Smooth muscle cell (in vitro differentiated cells): ENCODE data around the gene MED16. TPM values are rescaled to one million over a fixed set of nuclear protein-coding genes. Genes with fewer than 3 reads are reported as not detected.

Source experiments
- DNase-seq: peaks from one replicate; lab custom pipeline; 2025; ENCODE audit not compliant: unreplicated experiment; lab: John Stamatoyannopoulos, UW
- H2AFZ ChIP-seq: fragments of 200-600 bp; sonication (generic); 2 replicates; pipeline ENCODE4 v1.6.0; 2016; ENCODE audit warnings: antibody characterized with exemption, low read depth, mild to moderate bottlenecking
- H3F3A ChIP-seq: fragments of 200-600 bp; sonication (generic); 2 replicates; pipeline ENCODE4 v1.6.0; 2017; ENCODE audit warnings: antibody characterized with exemption, low read depth
- H3K27ac ChIP-seq: fragments of 200-600 bp; sonication (generic); 2 replicates; pipeline ENCODE4 v1.5.1; 2016; ENCODE audit warnings: low read depth, mild to moderate bottlenecking
- H3K27me3 ChIP-seq: fragments of 200-600 bp; sonication (generic); 2 replicates; pipeline ENCODE4 v1.6.1; 2016; ENCODE audit warnings: low read depth, mild to moderate bottlenecking
- H3K36me3 ChIP-seq: fragments of 200-600 bp; sonication (generic); 2 replicates; pipeline ENCODE4 v1.5.1; 2016; ENCODE audit warnings: low read depth
- H3K4me1 ChIP-seq: fragments of 200-600 bp; sonication (generic); 2 replicates; pipeline ENCODE4 v1.5.1; 2016; ENCODE audit warnings: low read depth
- H3K4me2 ChIP-seq: fragments of 200-600 bp; sonication (generic); 2 replicates; pipeline ENCODE4 v1.6.0; 2016; ENCODE audit warnings: mild to moderate bottlenecking
- H3K4me3 ChIP-seq: fragments of 200-600 bp; sonication (generic); 2 replicates; pipeline ENCODE4 v1.5.1; 2016; ENCODE audit warnings: mild to moderate bottlenecking
- H3K79me2 ChIP-seq: fragments of 200-600 bp; sonication (generic); 2 replicates; pipeline ENCODE4 v1.6.0; 2016; ENCODE audit warnings: low read depth, mild to moderate bottlenecking
- H3K9ac ChIP-seq: fragments of 200-600 bp; sonication (generic); 2 replicates; pipeline ENCODE4 v1.6.0; 2016; ENCODE audit warnings: low read depth
- H3K9me3 ChIP-seq: fragments of 200-600 bp; sonication (generic); replicated peaks from 2 replicates; pipeline ENCODE4 v1.5.1; 2016; ENCODE audit warnings: low read depth
- H4K20me1 ChIP-seq: fragments of 200-600 bp; sonication (generic); 2 replicates; pipeline ENCODE4 v1.6.0; 2016; ENCODE audit warnings: low read depth
- CTCF ChIP-seq: fragments of 200-600 bp; sonication (generic); IDR thresholded peaks from 2 replicates; pipeline ENCODE4 v1.5.1; 2017; ENCODE audit warnings: borderline replicate concordance, mild to moderate bottlenecking, antibody characterized with exemption; ENCODE audit not compliant: insufficient read depth, poor library complexity, severe bottlenecking
- WGBS: methylation state at CpG from one replicate; pipeline ENCODE4 v1.1.7; 2016; ENCODE audit warnings: low lambda C conversion rate; 5-methylcytosine and 5-hydroxymethylcytosine counted together
- polyA plus RNA-seq: library from polyadenylated mRNA; unstranded; fragments of >200 nt; fragmentation: Nextera tagmentation; extraction: Ambion mirVana; gene quantifications from 2 replicates; pipeline ENCODE4 v1.2.1, GENCODE V29; 2016
- total RNA-seq: library from RNA; depleted of rRNA; stranded (reverse); fragments of >200 nt; gene quantifications from 2 replicates; pipeline ENCODE4 v1.2.3, GENCODE V29; 2014

Gene MED16
- total and polyA plus RNA-seq, 2 experiments from 2014 or later, result 25.2 to 87.1 TPM

- H4K20me1 ChIP-seq, result peaks cover 83% of the 10 kb centered on the region
- no peaks in the 10 kb centered on the region for H3K36me3 ChIP-seq
- WGBS, result 29% methylated on average over 49 of the region's 54 CpGs
- peak overlapping the region; percentile 85 for H3K27ac ChIP-seq
- peak; percentile 37 for DNase-seq
- peak overlapping the region; percentile 57 for H3K9ac ChIP-seq
- TF ChIP-seq CTCF, result no peak
- no peak overlapping the region for H2AFZ ChIP-seq
- peaks cover 24% of the 10 kb centered on the region for H3F3A ChIP-seq
- H3K4me3 ChIP-seq, result peak overlapping the region; percentile 8
- H3K4me2 ChIP-seq, result peak overlapping the region; percentile 68
- peaks cover 11% of the 10 kb centered on the region for H3K4me1 ChIP-seq
- no peaks in the 10 kb centered on the region for H3K27me3 ChIP-seq
- H3K79me2 ChIP-seq, result peaks cover 97% of the 10 kb centered on the region
- H3K9me3 ChIP-seq, result no peaks in the 10 kb centered on the region
These were observed 39.9 kb upstream of the MED16 start for GRCh38 chr19:932648-933552.

- peak overlapping the region; percentile 31 for H3K9ac ChIP-seq
- peaks cover 24% of the 10 kb centered on the region for H3F3A ChIP-seq
- no peak for DNase-seq
- H3K79me2 ChIP-seq, result peaks cover 97% of the 10 kb centered on the region
- peak overlapping the region; percentile 68 for H3K4me2 ChIP-seq
- peaks cover 80% of the 10 kb centered on the region for H4K20me1 ChIP-seq
- no peaks in the 10 kb centered on the region for H3K27me3 ChIP-seq
- no peaks in the 10 kb centered on the region for H3K9me3 ChIP-seq
- TF ChIP-seq CTCF, result no peak
- no peaks in the 10 kb centered on the region for H3K36me3 ChIP-seq
- WGBS, result 87% methylated on average over 31 of the region's 32 CpGs
- H3K27ac ChIP-seq, result peak overlapping the region; percentile 85
- no peak overlapping the region for H2AFZ ChIP-seq
- H3K4me3 ChIP-seq, result no peak overlapping the region
- peaks cover 14% of the 10 kb centered on the region for H3K4me1 ChIP-seq
These were observed 39.1 kb upstream of the MED16 start for GRCh38 chr19:931860-932647.

- no peaks in the 10 kb centered on the region for H3K27me3 ChIP-seq
- DNase-seq, result no peak
- peaks cover 95% of the 10 kb centered on the region for H3K79me2 ChIP-seq
- no peak for TF ChIP-seq CTCF
- WGBS, result 97% methylated on average over 6 of the region's 6 CpGs
- peaks cover 21% of the 10 kb centered on the region for H3F3A ChIP-seq
- no peak overlapping the region for H3K4me2 ChIP-seq
- H3K36me3 ChIP-seq, result no peaks in the 10 kb centered on the region
- no peaks in the 10 kb centered on the region for H3K9me3 ChIP-seq
- H3K27ac ChIP-seq, result no peak overlapping the region
- H3K4me1 ChIP-seq, result peaks cover 14% of the 10 kb centered on the region
- H3K4me3 ChIP-seq, result no peak overlapping the region
- no peak overlapping the region for H2AFZ ChIP-seq
- H4K20me1 ChIP-seq, result peaks cover 58% of the 10 kb centered on the region
- no peak overlapping the region for H3K9ac ChIP-seq
These were observed 36.9 kb upstream of the MED16 start for GRCh38 chr19:929891-930258.
